GM20000 (cell line): ENCODE results near the gene PRDM5.

ENCODE experiments used
- DNase-seq: peaks from one replicate; pipeline ENCODE4 v3.0.0; 2012; ENCODE audit warnings: low spot score
- CTCF ChIP-seq: IDR thresholded peaks from 2 replicates; pipeline ENCODE4 v1.5.1; 2012; ENCODE audit warnings: mild to moderate bottlenecking, control low read depth; ENCODE audit errors: extremely low read depth, missing control alignments

Gene PRDM5

GRCh38 chr4:120716346-120716745, 206.2 kb downstream of the PRDM5 start:
- no peak for DNase-seq

DNA sequence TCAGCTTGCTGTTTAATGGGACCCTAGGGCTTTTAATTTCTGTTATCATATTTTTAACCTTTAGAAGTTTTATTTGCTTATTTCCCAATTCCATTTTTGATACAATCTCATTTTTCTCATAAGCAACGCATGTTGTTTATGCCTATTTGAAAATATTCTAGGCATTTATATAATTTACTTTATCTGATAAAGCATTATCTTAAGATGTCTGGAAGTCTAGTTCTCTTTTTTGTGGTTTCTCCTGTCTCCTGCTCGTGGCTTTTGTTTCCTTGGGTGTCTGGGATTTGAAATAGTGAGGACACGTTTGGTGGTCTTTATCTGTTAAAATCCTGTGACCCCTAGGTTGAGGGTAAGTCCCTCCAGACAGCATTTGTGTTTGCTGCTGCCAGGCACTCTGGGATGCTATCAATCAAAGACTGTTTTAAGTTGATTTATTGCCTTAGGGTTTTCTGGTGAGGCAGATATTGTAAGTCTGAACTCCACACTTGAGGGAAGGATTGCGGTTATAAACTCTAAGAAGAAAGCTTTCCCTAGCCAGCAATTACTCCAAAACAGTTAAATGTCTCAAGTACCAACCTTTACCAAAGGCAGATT, 208.0 kb downstream of the PRDM5 start:
- DNase-seq = no peak
- no peak for TF ChIP-seq CTCF

More at GRCh38 chr4:120716346-120716745, 206.2 kb downstream of the PRDM5 start:
- no peak for TF ChIP-seq CTCF

DNA sequence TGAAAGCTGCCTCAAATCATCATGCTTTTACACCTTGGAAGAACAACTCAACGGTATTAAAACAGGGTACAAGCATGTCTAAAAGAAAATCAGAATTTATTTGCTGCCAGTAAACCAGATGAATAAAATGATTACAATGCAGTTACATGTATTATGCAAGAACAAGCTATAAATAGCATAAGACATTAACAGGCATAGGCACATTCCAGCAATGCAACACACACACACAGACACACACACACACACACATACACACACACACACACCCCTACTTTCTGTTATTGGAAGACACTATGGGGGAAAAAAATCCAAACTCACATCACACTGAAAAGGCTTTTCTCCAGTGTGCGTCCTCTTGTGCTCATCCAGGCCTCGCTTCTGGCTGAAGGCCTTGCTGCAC, 212.5 kb downstream of the PRDM5 start:
- DNase-seq = no peak
- TF ChIP-seq CTCF = no peak

GRCh38 chr4:120704538-120704937, 218.0 kb downstream of the PRDM5 start:
- DNase-seq = no peak
- no peak for TF ChIP-seq CTCF

DNA sequence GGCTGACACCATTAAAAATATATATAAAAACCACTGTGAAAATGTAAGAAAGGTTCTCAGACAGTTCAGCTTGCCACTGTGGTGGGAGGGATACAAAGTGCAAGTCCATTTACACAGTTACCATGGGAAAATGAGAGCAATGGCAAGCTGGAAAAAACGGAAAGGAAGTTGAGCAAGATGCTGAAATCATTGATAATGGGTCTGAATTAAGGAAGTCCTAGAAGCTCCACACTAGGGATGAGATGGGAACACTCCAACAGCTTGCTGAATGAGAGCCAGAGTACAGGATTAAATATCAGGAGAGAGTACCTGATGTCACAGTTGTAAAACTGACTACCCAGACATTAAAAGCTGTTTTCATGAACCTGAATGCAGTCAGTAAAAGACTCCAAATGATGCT, 218.6 kb downstream of the PRDM5 start:
- TF ChIP-seq CTCF = no peak
- DNase-seq = no peak

GRCh38 chr4:120699354-120699753, 223.2 kb downstream of the PRDM5 start:
- TF ChIP-seq CTCF = no peak
- DNase-seq = no peak

GRCh38 chr4:120694973-120695372, 227.6 kb downstream of the PRDM5 start:
- DNase-seq = no peak
- TF ChIP-seq CTCF = no peak

GRCh38 chr4:120693816-120694215, 228.7 kb downstream of the PRDM5 start:
- DNase-seq = no peak
- no peak for TF ChIP-seq CTCF
